Measurements from ENCODE around the gene SPOCK1.

The SPOCK1 gene

GRCh38 chr5:137206030-137206715 lies 293.0 kb downstream of the SPOCK1 start:
- Histone ChIP-seq H3K4me3 (ENCODE audit: low read length) (no peak overlapping the region), H3K9ac (ENCODE audit: low read depth, low read length) (no peak overlapping the region), H3K27me3 (ENCODE audit: insufficient read depth, low read length) (no peaks in the 10 kb centered on the region), H3K4me1 (ENCODE audit: insufficient read depth, low read length) (peaks cover 29% of the 10 kb centered on the region), H3K9me3 (ENCODE audit: insufficient read depth, low read depth, low read length) (no peaks in the 10 kb centered on the region), H3K36me3 (ENCODE audit: insufficient read depth, low read length) (no peaks in the 10 kb centered on the region), H3K27ac (ENCODE audit: low read depth, low read length) (no peak overlapping the region)
- 74% methylated on average over 6 of the region's 6 CpGs for WGBS

- no peaks in the 10 kb centered on the region for H3K27me3 ChIP-seq (ENCODE audit: insufficient read depth, low read length)
- H3K4me1 ChIP-seq (ENCODE audit: insufficient read depth, low read length) = peaks cover 36% of the 10 kb centered on the region
Measured at GRCh38 chr5:137205231-137206027, 293.7 kb downstream of the SPOCK1 start.

GRCh38 chr5:137203011-137203632 lies 296.0 kb downstream of the SPOCK1 start:
- H3K4me3 ChIP-seq (ENCODE audit: low read length) = no peak overlapping the region
- no peaks in the 10 kb centered on the region for H3K9me3 ChIP-seq (ENCODE audit: insufficient read depth, low read depth, low read length)
- WGBS = 65% methylated on average over 4 of the region's 4 CpGs
- no peak overlapping the region for H3K9ac ChIP-seq (ENCODE audit: low read depth, low read length)
- H3K4me1 ChIP-seq (ENCODE audit: insufficient read depth, low read length) = peaks cover 47% of the 10 kb centered on the region
- H3K27ac ChIP-seq (ENCODE audit: low read depth, low read length) = no peak overlapping the region
- no peaks in the 10 kb centered on the region for H3K36me3 ChIP-seq (ENCODE audit: insufficient read depth, low read length)
- no peaks in the 10 kb centered on the region for H3K27me3 ChIP-seq (ENCODE audit: insufficient read depth, low read length)

More at GRCh38 chr5:137205231-137206027, 293.7 kb downstream of the SPOCK1 start:
- H3K4me3 ChIP-seq (ENCODE audit: low read length) = no peak overlapping the region
- H3K36me3 ChIP-seq (ENCODE audit: insufficient read depth, low read length) = no peaks in the 10 kb centered on the region
- no peak overlapping the region for H3K27ac ChIP-seq (ENCODE audit: low read depth, low read length)
- H3K9me3 ChIP-seq (ENCODE audit: insufficient read depth, low read depth, low read length) = no peaks in the 10 kb centered on the region
- WGBS = 89% methylated on average over 5 of the region's 6 CpGs
- no peak overlapping the region for H3K9ac ChIP-seq (ENCODE audit: low read depth, low read length)

GRCh38 chr5:137201876-137202275 lies 297.2 kb downstream of the SPOCK1 start:
- 84% methylated on average over 3 of the region's 3 CpGs for WGBS

DNA sequence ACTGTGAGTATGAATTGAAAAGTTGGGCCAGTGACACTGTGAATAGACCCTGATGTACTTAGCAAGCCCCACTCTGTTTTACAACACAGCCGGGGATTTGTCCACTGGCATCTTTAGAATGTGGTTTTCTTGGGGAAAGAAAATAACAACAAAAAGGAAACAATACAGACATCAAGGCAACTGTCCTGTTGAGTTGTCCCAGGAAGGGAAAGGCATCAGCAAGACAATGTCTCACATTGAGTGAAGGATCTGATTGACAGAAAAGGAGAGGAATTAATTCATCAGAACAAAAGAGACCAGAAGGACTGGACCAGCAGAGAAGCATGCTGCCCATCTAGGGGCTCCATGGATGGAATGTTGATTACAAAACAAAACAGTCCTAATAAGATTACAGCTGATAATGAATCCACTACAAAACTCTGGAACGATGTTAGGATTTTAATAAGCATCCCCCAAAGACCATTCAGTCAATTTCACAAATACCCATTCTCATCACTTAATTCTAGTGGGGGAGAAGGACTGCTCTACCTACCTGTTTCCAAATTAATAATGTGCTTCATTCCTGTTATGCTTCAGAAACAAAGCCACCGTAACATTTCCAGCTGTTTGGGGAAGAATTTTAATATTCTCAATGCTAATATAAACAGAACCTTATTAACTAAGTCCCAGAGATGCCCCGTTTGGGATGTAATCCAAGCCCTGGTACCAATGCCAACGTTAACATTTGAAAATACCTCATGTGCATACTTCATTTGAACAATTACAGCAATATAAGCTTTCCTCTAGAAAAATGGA lies 298.0 kb downstream of the SPOCK1 start:
- 63% methylated on average over 4 of the region's 5 CpGs for WGBS
- Histone ChIP-seq H3K4me3 (ENCODE audit: low read length) (no peak overlapping the region), H3K36me3 (ENCODE audit: insufficient read depth, low read length) (no peaks in the 10 kb centered on the region), H3K27me3 (ENCODE audit: insufficient read depth, low read length) (no peaks in the 10 kb centered on the region), H3K27ac (ENCODE audit: low read depth, low read length) (peak overlapping the region; percentile 66; the same call in 1 of the 2 replicates), H3K9ac (ENCODE audit: low read depth, low read length) (no peak overlapping the region), H3K9me3 (ENCODE audit: insufficient read depth, low read depth, low read length) (no peaks in the 10 kb centered on the region), H3K4me1 (ENCODE audit: insufficient read depth, low read length) (peaks cover 43% of the 10 kb centered on the region)

More at GRCh38 chr5:137201876-137202275, 297.2 kb downstream of the SPOCK1 start:
- Histone ChIP-seq H3K9ac (ENCODE audit: low read depth, low read length) (no peak overlapping the region), H3K36me3 (ENCODE audit: insufficient read depth, low read length) (no peaks in the 10 kb centered on the region), H3K9me3 (ENCODE audit: insufficient read depth, low read depth, low read length) (no peaks in the 10 kb centered on the region), H3K4me3 (ENCODE audit: low read length) (no peak overlapping the region), H3K27ac (ENCODE audit: low read depth, low read length) (no peak overlapping the region), H3K4me1 (ENCODE audit: insufficient read depth, low read length) (peaks cover 47% of the 10 kb centered on the region), H3K27me3 (ENCODE audit: insufficient read depth, low read length) (no peaks in the 10 kb centered on the region)

- WGBS = 85% methylated on average over 3 of the region's 3 CpGs
- Histone ChIP-seq H3K4me1 (ENCODE audit: insufficient read depth, low read length) (peaks cover 34% of the 10 kb centered on the region), H3K27me3 (ENCODE audit: insufficient read depth, low read length) (no peaks in the 10 kb centered on the region), H3K9ac (ENCODE audit: low read depth, low read length) (no peak overlapping the region), H3K4me3 (ENCODE audit: low read length) (no peak overlapping the region), H3K9me3 (ENCODE audit: insufficient read depth, low read depth, low read length) (no peaks in the 10 kb centered on the region), H3K27ac (ENCODE audit: low read depth, low read length) (peak overlapping the region; percentile 66; the same call in 1 of the 2 replicates), H3K36me3 (ENCODE audit: insufficient read depth, low read length) (no peaks in the 10 kb centered on the region)
Measured at GRCh38 chr5:137199966-137200365, 299.2 kb downstream of the SPOCK1 start.

GRCh38 chr5:137199201-137199600 lies 299.9 kb downstream of the SPOCK1 start:
- Histone ChIP-seq H3K9me3 (ENCODE audit: insufficient read depth, low read depth, low read length) (no peaks in the 10 kb centered on the region), H3K9ac (ENCODE audit: low read depth, low read length) (no peak overlapping the region), H3K27me3 (ENCODE audit: insufficient read depth, low read length) (no peaks in the 10 kb centered on the region), H3K4me3 (ENCODE audit: low read length) (no peak overlapping the region), H3K36me3 (ENCODE audit: insufficient read depth, low read length) (no peaks in the 10 kb centered on the region), H3K4me1 (ENCODE audit: insufficient read depth, low read length) (peaks cover 34% of the 10 kb centered on the region), H3K27ac (ENCODE audit: low read depth, low read length) (no peak overlapping the region)
- WGBS = 94% methylated on average over 6 of the region's 6 CpGs

DNA sequence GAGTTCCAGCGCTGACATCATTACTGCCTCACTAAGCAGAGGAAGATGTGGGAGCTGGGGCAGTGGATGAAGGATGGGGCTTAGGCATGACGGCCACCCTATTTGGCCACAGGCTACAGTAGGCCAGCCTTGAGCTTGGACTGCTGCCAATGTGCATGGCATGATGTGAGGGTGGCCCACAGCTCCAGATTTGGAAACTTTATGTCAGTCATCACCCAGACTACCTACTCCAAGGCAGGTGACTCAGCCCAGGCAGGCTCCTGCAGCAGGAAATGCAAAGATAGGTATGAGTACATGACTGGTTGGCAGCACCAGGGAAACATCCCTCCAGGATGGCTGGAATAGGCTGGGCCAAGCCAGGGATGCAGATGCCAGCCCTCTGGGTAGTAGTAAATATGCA lies 303.6 kb downstream of the SPOCK1 start:
- WGBS = 94% methylated on average over 2 of the region's 2 CpGs
- no peaks in the 10 kb centered on the region for H3K27me3 ChIP-seq (ENCODE audit: insufficient read depth, low read length)
- peaks cover 12% of the 10 kb centered on the region for H3K4me1 ChIP-seq (ENCODE audit: insufficient read depth, low read length)
- no peak overlapping the region for H3K27ac ChIP-seq (ENCODE audit: low read depth, low read length)
- H3K36me3 ChIP-seq (ENCODE audit: insufficient read depth, low read length) = no peaks in the 10 kb centered on the region
- no peak overlapping the region for H3K4me3 ChIP-seq (ENCODE audit: low read length)
- H3K9ac ChIP-seq (ENCODE audit: low read depth, low read length) = no peak overlapping the region
- H3K9me3 ChIP-seq (ENCODE audit: insufficient read depth, low read depth, low read length) = no peaks in the 10 kb centered on the region

GRCh38 chr5:137194300-137194699 lies 304.8 kb downstream of the SPOCK1 start:
- Histone ChIP-seq H3K4me1 (ENCODE audit: insufficient read depth, low read length) (no peaks in the 10 kb centered on the region; the same call in 1 of the 2 replicates), H3K9ac (ENCODE audit: low read depth, low read length) (no peak overlapping the region), H3K27ac (ENCODE audit: low read depth, low read length) (no peak overlapping the region), H3K4me3 (ENCODE audit: low read length) (no peak overlapping the region), H3K36me3 (ENCODE audit: insufficient read depth, low read length) (no peaks in the 10 kb centered on the region), H3K27me3 (ENCODE audit: insufficient read depth, low read length) (no peaks in the 10 kb centered on the region), H3K9me3 (ENCODE audit: insufficient read depth, low read depth, low read length) (no peaks in the 10 kb centered on the region)
- WGBS = 91% methylated on average over 7 of the region's 8 CpGs

DNA sequence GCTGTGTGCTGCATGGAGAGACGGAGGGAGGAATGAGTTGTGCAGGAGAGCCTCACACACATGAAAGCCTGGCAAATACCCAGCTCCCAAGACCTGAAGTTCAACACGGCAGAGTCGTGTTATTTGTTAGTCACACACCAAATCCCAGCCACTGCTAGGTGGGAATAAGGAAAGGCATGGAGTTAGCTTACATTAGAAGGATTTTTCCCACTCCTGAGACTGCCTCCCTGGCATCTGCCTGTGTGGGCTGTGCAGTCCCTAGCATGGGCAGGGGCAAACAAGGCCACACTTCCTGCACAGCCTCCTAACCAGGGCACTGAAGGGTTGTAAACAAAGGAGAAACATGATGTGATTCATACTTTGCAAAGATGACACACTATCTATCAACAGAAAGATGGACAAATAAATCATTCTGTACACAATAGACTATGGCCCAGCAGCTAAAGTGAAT lies 306.8 kb downstream of the SPOCK1 start:
- Histone ChIP-seq H3K4me3 (ENCODE audit: low read length) (no peak overlapping the region), H3K9ac (ENCODE audit: low read depth, low read length) (no peak overlapping the region), H3K27me3 (ENCODE audit: insufficient read depth, low read length) (no peaks in the 10 kb centered on the region), H3K27ac (ENCODE audit: low read depth, low read length) (no peak overlapping the region), H3K4me1 (ENCODE audit: insufficient read depth, low read length) (no peaks in the 10 kb centered on the region), H3K36me3 (ENCODE audit: insufficient read depth, low read length) (no peaks in the 10 kb centered on the region), H3K9me3 (ENCODE audit: insufficient read depth, low read depth, low read length) (no peaks in the 10 kb centered on the region)
- WGBS = 85% methylated on average over 3 of the region's 3 CpGs
